ENCODE measurements around the gene BST2.

Gene BST2

DNA sequence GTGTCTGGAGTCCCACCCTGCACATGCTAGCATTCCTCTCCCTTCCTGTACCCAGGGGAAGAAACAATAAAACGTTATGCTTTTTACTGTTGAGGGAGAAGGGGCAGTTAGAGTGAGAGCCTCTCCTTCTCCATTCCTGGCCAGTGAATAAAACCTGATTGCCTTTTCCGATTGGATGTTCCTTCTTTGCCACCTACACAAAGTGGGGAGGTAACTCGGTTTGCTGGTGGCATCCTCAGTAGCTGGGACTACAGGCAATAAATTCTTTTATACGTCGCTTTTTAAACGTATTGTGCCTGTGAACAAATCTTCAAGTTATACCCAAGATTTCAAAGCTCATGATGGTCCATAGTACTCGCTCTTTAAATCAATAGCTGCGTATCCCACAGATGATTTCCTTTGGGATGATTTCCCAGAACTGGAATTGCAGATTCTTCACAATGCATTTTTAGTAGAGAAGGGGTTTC lies 13.8 kb upstream of the BST2 start:
- no peak for DNase-seq

DNA sequence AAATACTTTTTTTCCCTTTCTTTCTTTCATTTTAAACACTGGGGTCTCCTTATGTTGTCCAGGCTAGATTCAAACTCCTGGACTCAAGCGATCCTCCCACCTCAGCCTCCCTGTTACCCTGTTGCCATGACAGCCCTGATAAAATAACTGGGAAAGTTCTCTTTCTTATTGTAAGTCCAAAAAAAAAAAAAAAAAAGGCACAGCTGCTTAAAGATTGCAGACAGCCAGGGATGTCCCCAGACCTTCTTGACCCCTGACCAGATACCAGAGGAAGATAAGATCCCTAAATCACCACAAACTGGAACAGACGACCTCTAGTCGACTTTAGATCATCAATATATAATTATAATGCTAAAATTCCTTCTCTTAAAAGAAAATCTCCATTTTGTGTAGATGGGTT lies 13.3 kb upstream of the BST2 start:
- no peak for DNase-seq

DNA sequence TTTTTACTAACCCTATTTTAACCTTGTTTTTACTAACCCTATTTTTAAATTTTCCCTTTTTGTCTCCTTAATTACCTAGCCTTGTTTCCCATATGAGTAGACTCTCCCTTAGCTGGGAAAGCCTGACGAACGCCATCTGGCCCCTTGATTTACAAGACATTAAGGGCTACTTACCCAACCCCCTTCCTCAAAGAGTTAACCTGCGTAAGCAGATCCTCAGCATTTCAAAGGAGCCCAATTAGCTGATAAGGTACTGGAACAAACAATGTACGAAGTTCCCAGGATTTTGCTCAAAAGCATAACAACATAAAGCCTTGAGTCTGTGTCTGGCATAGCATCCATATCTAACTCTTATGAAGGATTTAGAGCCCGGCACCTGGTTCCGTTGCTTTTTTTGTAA lies 9.7 kb upstream of the BST2 start:
- no peak for DNase-seq

DNA sequence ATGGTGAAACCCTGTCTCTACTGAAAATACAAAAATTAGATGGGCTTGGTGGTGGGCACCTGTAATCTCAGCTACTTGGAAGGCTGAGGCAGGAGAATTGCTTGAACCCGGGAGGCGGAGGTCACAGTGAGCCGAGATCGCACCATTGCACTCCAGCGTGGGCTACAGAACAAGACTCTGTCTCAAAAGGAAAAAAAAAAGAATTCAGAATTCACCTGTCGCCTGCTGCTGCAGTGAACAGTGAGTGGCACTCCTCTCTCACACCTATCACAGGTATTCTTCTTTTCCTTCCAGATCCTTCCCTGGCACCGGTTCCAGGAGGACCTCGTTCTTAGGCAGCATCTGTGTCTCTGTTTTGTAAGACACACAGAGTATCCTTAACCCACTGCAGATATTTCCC lies 8.7 kb upstream of the BST2 start:
- no peak for DNase-seq

DNA sequence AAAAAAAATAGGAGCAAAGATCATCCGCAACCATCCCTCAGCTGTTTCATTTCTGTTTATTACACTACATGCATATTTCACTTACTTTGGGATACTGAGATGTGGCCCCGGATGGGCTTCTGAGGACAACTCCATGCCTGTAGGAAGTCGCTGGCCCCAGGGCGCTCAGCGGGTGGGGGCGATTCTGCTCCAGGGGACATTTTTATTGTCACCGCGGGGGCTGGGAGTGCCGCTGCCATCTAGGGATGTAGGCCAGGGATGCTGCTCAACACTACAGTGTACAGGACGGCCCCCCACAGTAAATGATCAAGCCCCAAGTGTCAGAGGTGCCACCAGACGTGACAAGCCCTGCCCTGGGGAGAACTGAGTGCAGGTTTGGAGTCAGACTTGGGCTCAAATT lies 6.4 kb upstream of the BST2 start:
- DNase-seq, result no peak

DNA sequence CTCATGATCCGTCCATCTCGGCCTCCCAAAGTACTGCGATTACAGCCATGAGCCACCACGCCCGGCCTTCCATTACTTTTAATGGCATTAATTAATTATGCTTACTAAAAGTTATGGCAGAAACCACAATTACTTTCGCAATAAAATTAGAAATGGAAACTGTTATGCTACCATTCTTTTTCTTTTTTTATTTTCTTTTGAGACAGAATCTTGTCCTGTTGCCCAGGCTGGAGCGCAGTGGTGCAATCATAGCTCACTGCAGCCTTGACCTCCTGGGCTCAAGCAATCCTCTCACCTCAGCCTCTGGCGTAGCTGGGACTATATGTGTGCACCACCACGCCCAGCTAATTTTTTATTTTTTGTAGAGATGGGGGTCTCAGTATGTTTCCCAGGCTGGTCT lies 4.6 kb upstream of the BST2 start:
- DNase-seq, result no peak

DNA sequence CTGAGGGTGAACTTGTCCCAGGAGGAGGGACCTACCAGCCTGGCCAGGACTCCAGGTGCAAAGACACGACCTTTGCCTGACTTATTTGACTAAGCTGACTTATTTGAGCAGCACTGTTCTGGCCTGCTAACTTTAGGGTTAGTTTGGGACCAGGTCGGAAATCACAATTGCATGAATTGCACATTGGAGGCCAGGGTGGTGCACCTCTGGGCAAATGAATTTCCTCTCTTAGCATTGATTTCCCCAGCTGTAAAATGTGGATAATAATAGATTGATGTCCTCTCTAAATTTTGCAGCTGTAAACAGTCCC lies 1.4 kb upstream of the BST2 start:
- DNase-seq, result no peak

DNA sequence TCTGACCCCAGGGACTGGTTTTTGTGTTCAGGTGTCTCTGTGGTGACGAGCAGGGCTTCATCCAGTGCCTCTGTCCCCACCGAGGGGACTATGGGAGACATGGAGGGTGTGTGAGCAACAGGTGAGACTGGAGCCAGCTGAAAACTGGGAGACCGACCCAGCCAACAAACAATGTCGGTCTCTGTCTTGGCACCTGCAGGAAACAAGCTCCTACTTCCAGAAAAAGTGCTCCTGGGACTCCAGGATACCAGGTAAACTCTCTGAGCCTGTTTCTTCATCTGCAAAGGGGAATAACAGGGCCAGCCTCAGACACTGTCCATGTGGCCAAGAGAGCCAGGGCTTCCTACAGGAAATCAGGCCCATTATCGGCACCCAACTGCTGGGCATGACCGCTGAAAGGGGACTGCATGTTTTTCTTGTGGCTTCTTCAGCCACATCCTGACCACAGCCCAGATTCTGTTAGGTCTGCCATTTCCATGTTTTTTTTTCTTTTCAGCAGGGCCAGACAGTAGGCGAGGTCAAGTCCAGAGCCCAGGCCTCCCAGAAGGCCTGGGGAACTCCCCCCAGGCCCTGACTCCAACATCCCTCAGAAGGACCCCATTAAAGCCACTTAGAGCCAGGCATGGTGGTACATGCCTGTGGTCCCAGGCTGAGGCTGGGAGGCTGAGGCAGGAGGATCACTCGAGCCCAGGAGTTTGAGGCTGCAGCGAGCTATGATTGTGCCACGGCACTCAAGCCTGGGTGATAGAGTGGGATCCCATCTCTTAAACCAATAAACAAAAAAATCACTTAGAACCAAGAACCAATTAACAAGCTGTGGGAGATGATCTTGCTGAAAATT lies 836 bp upstream of the BST2 start:
- DNase-seq, result no peak

DNA sequence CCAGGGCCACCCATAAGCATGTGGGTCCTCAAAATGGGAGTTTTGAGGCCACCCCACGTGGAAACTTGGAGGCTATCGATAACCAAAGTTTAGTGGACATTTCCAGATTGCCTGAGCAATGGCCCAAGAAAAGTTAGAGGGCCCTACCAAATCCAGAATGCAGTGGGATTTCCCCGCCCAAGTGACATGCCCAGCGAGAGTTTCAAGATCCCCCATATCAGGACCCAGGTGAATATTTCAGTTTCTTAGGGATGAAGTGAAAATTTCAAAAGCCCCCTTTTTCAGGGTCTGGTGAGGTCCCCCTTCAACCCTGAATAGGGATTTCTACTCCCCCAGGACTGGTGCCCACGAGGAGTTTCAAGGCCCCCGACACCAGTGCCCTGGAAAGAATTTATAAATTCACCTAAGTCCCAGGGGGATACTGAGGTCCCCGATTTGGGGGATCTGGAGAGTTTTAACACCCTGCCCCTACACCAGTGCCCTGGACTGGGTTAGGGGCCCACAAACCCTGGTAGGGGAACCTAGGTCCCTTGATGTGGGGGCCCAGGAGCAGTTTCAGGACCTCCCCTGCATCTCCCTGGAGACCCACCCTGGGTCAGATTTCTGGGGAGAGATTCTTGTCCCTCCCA lies 695 bp downstream of the BST2 start:
- no peak for DNase-seq

DNA sequence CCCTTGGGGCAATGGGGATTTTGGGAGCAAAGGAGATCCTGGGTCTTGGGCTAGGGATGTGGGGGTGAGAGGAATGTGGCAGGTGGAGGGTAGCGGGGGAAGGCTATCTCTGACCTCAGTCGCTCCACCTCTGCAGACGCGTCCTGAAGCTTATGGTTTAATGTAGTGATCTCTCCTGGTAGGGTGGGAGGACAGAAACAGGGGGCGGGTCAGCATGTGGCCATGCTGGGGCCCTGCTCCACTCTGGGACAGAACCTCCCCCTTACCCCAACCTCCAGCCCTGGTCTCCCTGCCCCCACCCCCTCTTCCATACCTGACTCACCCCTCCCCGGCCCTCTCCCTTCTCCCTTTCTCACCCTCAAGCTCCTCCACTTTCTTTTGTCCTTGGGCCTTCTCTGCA lies 1.4 kb downstream of the BST2 start:
- no peak for DNase-seq

DNA sequence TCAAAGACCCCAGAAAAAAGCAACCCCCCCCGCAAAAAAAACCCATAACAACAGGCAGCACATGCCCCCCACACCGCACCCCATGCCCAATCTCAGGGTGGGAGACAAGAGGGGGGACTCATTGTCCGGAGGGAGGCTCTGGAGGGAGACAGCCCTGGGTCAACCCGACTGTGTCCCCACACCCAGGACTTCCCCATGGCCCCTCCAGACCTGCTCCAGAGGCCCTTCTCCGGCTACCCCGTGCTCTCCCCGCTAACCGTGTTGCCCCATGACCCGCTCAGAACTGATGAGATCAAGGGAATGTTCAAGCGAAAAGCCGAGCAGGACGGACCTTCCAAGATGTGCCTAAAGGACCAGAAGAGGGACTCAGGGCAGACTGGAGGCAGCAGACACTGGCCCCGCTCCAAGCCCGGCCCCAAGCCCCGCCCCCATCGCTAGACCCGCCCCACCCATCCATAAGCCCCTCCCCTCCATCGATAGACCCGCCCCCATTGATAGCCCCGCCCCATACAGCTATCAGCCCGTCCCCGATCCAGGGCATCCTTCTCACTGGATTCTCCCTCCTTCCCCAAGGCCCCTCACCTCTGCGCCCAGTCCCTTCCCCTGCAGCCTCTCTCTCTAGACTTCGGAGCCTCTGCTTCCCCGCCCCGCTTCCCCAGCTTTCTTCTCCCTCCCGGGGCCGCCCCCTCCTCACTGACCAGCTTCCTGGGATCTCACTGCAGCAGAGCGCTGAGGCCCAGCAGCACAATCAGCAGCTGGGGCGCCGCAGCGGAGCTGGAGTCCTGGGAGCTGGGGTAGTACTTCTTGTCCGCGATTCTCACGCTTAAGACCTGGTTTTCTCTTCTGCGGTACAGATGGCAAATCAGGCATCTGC lies 2.2 kb downstream of the BST2 start:
- peak; percentile 37 for DNase-seq

DNA sequence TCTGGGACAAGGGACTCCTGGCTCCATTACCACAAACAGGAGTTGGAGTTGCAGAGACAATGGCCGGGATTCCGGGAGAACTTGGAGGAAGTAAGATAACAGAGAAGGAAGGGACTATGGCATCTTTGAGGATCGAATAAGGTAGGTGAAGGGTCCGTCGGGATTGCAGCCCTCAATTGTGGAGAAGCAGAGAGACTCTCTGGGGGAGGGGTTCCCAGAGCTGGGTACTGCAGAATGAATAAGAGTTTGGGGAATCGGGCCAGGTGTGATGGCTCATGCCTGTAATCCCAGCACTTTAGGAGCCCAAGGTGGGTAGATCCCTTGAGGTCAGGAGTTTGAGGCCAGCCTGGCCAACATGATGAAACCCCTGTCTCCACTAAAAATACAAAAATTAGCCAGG lies 3.8 kb downstream of the BST2 start:
- no peak for DNase-seq

DNA sequence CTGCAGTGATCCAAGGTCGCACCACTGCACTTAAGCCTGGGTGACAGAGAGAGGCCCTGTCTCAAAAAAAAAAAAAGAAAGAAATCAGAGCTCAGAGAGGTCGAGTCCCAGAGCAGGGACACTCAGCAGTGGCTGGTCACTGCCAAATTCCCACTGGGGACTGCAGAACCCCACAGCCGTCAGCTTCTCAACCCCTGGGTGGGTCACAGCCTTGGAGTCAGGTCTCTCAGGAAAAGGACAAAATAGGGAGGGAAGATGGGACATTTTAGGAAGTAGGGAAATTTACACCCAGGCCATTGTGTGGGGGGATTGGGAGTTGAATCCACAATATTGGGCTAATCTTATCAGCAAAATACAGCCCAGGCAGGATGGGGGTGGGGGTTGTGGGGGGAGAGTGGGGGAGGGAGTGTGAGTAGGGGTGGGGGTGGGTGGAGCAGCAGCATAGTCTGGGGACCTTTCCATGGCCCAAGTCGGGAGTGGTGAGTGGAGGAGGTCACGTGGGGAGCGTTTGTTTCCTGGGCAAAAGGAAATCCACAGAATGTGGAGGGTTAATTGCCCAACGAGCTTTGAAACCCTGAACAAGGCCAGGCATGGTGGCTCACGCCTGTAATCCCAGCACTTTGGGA lies 6.4 kb downstream of the BST2 start:
- no peak for DNase-seq

DNA sequence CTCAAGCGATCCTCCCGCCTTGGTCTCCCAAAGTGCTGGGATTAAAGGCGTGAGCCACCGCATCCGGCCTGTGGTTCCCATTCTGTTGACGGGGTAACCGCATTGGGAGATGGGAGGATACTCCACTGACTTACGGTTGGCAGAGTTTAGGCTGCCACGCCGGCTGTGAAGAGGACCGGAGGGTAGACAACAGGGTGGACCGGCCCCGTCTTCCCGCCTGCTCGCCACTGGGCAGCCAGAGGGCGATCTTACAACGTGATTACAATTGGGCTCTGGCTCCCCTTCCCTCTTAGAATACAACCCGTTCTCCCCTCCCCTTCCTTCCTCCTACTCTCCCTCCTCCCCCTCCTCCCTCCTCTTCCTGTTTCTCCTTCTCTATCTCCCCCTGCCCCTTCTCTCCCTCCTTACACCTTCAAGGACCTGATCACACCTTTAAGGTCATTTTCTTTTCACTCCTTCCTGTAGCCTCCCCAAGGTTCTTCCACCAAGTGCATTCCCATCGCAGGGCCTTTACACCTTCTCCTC lies 10.5 kb downstream of the BST2 start:
- peak; percentile 76 for DNase-seq

DNA sequence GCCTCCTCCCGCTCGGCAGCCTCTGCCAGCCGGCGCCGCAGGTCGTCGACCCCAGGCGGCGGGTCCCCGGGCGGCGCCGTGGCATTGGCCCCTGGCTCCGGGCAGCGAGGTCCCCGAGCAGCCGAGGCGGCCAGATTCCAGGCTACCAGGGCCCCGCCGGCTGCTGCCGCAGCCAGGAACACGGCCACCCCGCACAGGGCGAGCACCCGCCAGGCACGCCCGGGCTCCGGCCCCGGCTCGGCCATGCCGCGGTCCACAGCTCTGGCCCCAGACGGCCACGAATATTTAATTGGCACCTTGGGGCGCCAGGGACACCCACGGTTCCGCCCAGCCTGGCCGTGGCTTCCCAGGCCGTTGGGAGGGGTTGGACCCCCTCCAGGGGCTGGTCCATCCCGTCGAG lies 11.5 kb downstream of the BST2 start, which contains the start of gene CCDC194:
TSS of gene CCDC194 (minus strand) at position 283 of the 400 bp plus-strand sequence. CDS start at position 245, 38 bp downstream.
- no peak for DNase-seq

DNA sequence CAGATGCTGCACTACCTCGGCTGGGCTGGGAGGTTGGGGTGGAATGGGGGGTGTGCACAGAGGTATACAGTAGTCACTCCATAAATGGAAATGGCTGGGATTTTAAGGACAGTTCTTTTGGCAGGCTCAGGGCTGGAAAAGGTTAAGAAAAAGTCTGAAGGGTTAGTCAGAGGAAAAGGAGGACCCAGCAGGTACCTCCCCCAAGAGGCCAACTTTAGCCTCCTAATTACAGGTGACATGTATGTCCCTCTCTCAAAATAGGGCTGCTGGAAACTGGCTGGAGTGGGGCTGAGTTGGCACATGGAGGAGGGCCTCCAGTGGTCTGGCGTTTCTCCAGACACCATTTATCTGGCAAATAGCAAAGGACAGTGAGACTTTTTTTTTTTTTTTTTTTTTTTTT lies 12.4 kb downstream of the BST2 start:
- no peak for DNase-seq

DNA sequence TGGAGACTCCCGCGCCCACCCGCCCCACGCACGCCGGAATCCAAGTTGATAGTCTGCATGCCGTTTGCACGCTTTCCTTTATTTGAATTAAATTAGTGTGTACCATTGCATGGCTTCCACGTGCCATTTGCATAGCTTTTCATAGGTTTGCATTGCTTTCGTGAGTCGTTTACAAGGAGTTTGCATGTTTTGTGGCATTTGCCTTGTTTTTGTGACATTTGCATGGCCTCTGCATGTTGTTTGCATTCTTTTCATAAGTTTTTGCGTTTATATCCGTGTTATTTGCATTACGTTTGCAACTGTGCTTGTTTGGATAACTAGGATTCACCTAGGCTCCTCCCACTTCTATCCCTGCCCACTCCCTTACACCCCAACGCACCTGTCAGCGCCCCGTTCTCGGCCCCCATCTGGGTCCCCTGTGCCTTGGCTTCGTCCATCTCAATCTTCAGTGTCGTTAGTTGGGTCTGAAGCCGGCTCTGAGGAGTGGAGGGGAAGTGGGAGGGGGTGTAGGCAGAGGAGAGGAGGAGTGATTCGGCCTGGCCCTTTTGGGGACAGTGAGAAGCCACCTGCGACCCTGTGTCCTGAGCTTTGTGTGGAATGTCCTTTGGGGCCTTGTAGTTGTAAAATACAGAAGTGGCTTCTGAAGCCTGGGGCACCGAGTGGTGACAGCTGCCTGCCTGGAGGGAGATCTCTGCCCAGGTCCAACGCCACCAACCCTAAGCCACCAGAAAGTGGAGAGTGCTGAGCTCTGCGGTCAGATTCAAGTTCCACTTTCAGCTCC lies 13.9 kb downstream of the BST2 start:
- DNase-seq, result no peak

DNA sequence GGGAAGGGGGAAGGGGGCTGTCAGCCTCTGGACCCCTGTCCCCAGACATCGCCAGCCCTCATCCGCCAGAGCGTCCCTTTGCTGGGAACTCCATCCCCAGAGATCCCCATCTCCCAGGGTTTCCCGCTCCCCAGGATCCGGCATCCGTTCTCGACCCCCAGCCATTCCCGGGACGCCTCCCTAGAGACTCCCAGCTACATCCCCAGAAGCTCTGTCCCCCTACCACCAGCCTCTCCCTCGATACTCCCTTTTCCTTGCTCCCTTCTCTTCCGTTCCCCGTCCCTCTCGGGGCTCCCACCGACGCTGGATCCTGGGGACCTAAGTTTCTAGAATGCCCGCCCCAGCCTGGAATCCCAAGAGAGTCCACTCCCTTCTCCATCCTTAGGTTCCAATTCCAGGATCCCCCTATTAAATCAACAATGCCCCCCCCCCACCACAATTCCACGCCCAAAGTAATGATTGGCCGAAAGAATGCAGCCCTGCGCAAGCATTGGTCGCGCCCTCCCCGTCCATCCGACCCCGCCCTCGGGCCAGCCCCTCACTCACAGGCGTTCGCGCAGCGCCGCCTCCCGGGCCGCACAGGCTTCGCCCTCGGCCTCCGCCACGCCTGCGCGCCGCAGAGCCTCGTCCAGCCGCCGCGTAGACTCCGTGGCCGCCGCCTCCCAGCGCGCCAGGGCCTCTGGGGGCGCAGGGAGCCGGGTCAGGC lies 14.6 kb downstream of the BST2 start:
- DNase-seq, result peak; percentile 96

DNA sequence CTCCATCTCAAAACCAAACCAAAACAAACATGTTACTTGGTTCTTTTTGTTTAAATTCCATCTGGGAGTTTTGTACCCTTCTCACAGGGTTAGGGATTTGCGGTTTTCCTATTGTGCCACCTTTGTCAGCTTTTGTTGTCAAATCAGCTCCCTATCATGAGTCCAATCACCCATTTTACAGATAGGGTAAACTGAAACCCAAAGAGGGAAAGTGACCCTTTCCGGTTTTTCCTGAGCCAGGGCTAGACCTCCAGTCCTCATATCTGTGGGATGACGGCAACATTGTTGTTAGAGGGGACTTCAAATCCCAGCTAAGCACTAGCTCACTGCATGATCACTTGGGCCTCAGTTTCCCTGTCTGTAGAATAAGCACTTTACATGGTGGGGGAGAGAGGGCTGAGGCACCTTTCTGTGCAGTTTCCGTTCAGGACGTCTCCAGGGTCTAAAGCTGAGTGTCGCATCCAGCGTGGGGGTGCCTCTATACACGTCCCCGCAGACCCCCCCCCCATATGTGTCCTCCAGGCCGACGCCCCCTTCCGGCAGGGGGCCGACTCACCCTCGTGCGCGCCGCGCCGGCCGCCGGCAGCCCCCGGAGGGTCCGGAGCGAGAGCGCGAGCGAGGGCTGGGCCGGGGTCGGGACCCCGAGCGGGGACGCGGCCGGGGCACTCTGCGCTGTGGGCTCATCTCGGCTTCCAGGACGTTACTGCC lies 15.3 kb downstream of the BST2 start:
- DNase-seq, result peak; percentile 21

DNA sequence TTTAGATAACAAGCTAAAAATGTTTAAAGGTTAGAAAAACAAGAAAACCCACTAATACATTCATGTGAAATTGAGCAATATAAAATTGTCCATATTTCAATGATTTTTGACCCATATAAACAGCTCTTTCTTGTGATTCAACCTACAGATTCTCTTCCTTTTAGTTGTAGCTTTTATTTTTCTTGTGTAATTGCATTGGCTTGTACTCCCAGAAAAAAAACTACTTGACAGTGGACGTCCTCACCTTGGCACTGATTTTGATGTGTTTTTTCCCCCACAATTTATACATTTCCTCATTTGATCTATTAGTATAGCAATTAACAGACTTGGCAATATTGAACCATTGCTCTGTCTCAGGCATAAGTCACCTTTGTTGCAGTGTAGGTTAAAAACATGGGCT lies 16.1 kb downstream of the BST2 start:
- no peak for DNase-seq
